ENCODE measurements around the gene LRRC15.

- no peak for TF ChIP-seq CTCF (IDR thresholded peaks at IDR 0.05; ENCODE audit: low read depth, low read length)
- TF ChIP-seq POLR2A (IDR thresholded peaks at IDR 0.05; ENCODE audit: extremely low read depth, insufficient read length) = no peak
- no peak for TF ChIP-seq MYC (IDR thresholded peaks at IDR 0.05; ENCODE audit: low read depth, low read length)
- no peak for TF ChIP-seq MAX (IDR thresholded peaks at IDR 0.05; ENCODE audit: low read depth, low read length)
Measured at GRCh38 chr3:194308601-194309449, 60.7 kb downstream of the LRRC15 start.

All from NB4 (cell line).